Osteoblast (primary cell): ENCODE measurements around the gene OPCML. TPM values are rescaled to one million over a fixed set of nuclear protein-coding genes. Genes with fewer than 3 reads are reported as not detected.

Experiments
- DNase-seq: peaks from one replicate; pipeline ENCODE4 v3.0.0; 2011; ENCODE audit warnings: low spot score, mixed read lengths; ENCODE audit not compliant: insufficient read length; ENCODE audit errors: missing footprints
- H2AFZ ChIP-seq: 2 replicates; pipeline ENCODE4 v1.6.0; 2011; ENCODE audit warnings: mild to moderate bottlenecking, low read length
- H3K27ac ChIP-seq: 2 replicates; pipeline ENCODE4 v1.5.1; 2011; ENCODE audit warnings: mild to moderate bottlenecking, low read depth, low read length, moderate library complexity
- H3K27me3 ChIP-seq: 2 replicates; pipeline ENCODE4 v1.6.0; 2012; ENCODE audit warnings: mild to moderate bottlenecking, control low read depth, inconsistent platforms, low read length, moderate library complexity; ENCODE audit not compliant: insufficient read depth
- H3K36me3 ChIP-seq: 2 replicates; pipeline ENCODE4 v1.5.1; 2011; ENCODE audit warnings: mild to moderate bottlenecking, low read length, control low read depth, moderate library complexity; ENCODE audit not compliant: insufficient read depth
- H3K4me1 ChIP-seq: 2 replicates; pipeline ENCODE4 v1.5.1; 2011; ENCODE audit warnings: mild to moderate bottlenecking, low read length, control low read depth, moderate library complexity; ENCODE audit not compliant: insufficient read depth
- H3K4me2 ChIP-seq: 2 replicates; pipeline ENCODE4 v1.6.0; 2011; ENCODE audit warnings: mild to moderate bottlenecking, low read length; ENCODE audit not compliant: insufficient read depth
- H3K4me3 ChIP-seq: fragments of 200-600 bp; sonication (generic); 3 replicates; pipeline ENCODE4 v1.5.1; 2012; ENCODE audit warnings: mild to moderate bottlenecking, low read length, inconsistent platforms; ENCODE audit not compliant: insufficient read depth
- H3K79me2 ChIP-seq: 2 replicates; pipeline ENCODE4 v1.6.0; 2012; ENCODE audit warnings: mild to moderate bottlenecking, low read length, control low read depth, inconsistent platforms; ENCODE audit not compliant: insufficient read depth
- H3K9me3 ChIP-seq: 2 replicates; pipeline ENCODE4 v1.5.1; 2011; ENCODE audit warnings: low read depth, low read length, control low read depth
- H4K20me1 ChIP-seq: 2 replicates; pipeline ENCODE4 v1.6.0; 2012; ENCODE audit warnings: mild to moderate bottlenecking, low read length, control low read depth; ENCODE audit not compliant: insufficient read depth
- total RNA-seq: library from RNA; depleted of rRNA; stranded (reverse); fragments of >200 nt; gene quantifications from 2 replicates; pipeline ENCODE4 v1.2.3, GENCODE V29; 2012
- TF ChIP-seq, protein P1 (sequence below): IDR thresholded peaks from 2 replicates; pipeline ENCODE4 v1.5.1; 2011; ENCODE audit warnings: mild to moderate bottlenecking, low read depth, low read length, moderate library complexity; ENCODE audit errors: extremely low read depth

OPCML gene
- total RNA-seq, 1 donor = 0.36 TPM

- Histone ChIP-seq H3K9me3 (no peaks in the 10 kb centered on the region), H3K27ac (no peak overlapping the region), H3K36me3 (no peaks in the 10 kb centered on the region), H3K4me1 (no peaks in the 10 kb centered on the region), H3K79me2 (no peaks in the 10 kb centered on the region), H3K4me2 (no peak overlapping the region), H3K27me3 (peaks cover 22% of the 10 kb centered on the region), H3K4me3 (no peak overlapping the region), H2AFZ (no peak overlapping the region), H4K20me1 (no peaks in the 10 kb centered on the region)
- TF ChIP-seq, protein P1, sequence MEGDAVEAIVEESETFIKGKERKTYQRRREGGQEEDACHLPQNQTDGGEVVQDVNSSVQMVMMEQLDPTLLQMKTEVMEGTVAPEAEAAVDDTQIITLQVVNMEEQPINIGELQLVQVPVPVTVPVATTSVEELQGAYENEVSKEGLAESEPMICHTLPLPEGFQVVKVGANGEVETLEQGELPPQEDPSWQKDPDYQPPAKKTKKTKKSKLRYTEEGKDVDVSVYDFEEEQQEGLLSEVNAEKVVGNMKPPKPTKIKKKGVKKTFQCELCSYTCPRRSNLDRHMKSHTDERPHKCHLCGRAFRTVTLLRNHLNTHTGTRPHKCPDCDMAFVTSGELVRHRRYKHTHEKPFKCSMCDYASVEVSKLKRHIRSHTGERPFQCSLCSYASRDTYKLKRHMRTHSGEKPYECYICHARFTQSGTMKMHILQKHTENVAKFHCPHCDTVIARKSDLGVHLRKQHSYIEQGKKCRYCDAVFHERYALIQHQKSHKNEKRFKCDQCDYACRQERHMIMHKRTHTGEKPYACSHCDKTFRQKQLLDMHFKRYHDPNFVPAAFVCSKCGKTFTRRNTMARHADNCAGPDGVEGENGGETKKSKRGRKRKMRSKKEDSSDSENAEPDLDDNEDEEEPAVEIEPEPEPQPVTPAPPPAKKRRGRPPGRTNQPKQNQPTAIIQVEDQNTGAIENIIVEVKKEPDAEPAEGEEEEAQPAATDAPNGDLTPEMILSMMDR = no peak
- DNase-seq = no peak
These were observed 450.4 kb downstream of the OPCML start for GRCh38 chr11:133081730-133082452.

DNA sequence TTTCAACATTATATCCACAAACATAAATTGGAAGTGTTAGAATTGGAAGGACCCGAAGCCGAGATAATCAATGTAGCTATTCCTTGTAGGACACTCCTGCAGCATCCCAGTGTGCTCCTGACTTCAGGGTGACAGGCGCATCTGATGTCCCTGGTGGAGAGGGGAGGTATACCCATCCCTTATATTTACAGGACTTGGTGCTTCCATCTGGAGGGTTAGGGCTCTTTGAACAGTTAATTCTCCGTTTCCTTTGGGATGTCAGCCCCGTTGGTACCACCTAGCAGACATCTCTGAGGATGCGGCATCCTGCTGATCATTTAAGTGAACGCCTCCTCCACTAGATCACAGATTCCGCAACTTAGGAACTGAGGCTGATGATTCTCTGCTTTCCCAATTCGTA, 451.3 kb downstream of the OPCML start:
- H2AFZ ChIP-seq = no peak overlapping the region
- H3K27me3 ChIP-seq = peaks cover 27% of the 10 kb centered on the region
- no peak overlapping the region for H3K4me3 ChIP-seq
- H3K9me3 ChIP-seq = no peaks in the 10 kb centered on the region
- no peak overlapping the region for H3K27ac ChIP-seq
- no peaks in the 10 kb centered on the region for H3K36me3 ChIP-seq
- H4K20me1 ChIP-seq = no peaks in the 10 kb centered on the region
- no peaks in the 10 kb centered on the region for H3K79me2 ChIP-seq
- TF ChIP-seq, protein P1 = no peak
- H3K4me2 ChIP-seq = no peak overlapping the region
- DNase-seq = no peak
- no peaks in the 10 kb centered on the region for H3K4me1 ChIP-seq

DNA sequence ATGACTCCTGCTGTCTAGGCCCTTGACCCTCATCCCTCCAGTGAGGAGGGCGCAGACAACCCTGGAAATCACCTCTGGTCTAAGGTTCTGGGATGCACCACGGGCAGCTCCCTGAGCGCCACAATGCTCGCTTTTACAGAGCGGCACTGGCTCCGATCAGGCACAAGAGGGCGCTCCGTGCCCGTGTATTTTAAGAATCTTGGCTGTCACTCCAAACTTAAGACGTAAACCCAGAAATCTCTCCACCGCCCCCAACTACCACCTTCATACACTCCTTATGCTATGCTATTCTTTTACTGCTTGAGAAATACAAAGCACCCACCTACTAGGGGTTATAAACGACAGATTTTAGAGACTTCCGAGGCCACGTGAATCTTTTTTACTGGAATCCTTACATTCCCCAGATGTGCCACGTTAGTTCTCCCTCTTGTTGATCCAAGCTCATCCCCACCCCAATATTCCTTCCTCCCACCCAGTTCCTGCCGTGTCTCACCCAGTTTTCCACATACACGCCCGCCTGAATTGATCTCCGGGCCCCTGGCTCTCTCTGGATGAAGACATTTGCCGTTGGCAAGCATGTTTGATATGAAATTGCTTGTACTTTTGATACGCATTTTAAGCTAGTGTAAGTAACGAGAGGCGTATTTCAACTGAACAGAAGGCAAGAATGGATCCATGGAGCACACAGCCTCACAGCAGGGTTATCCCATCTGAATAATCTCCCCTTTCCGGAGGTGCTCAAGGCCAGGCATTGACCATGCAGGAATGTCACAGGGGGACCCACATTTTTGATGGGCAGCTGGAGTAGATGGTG, 453.5 kb downstream of the OPCML start:
- Histone ChIP-seq H3K27ac (no peak overlapping the region), H3K79me2 (no peaks in the 10 kb centered on the region), H3K27me3 (peaks cover 25% of the 10 kb centered on the region), H3K9me3 (no peaks in the 10 kb centered on the region), H3K4me3 (no peak overlapping the region), H2AFZ (peak overlapping the region; percentile 22), H4K20me1 (no peaks in the 10 kb centered on the region), H3K36me3 (no peaks in the 10 kb centered on the region), H3K4me2 (no peak overlapping the region), H3K4me1 (no peaks in the 10 kb centered on the region)
- peak; percentile 80 for DNase-seq
- TF ChIP-seq, protein P1 = peak; percentile 78

GRCh38 chr11:133078012-133078411, 454.3 kb downstream of the OPCML start:
- Histone ChIP-seq H2AFZ (no peak overlapping the region), H3K27me3 (peaks cover 24% of the 10 kb centered on the region), H3K4me2 (no peak overlapping the region), H3K9me3 (no peaks in the 10 kb centered on the region), H3K27ac (no peak overlapping the region), H3K4me1 (no peaks in the 10 kb centered on the region), H3K79me2 (no peaks in the 10 kb centered on the region), H4K20me1 (no peaks in the 10 kb centered on the region), H3K4me3 (no peak overlapping the region), H3K36me3 (no peaks in the 10 kb centered on the region)
- TF ChIP-seq, protein P1 = no peak
- no peak for DNase-seq
